Measurements from ENCODE around the gene TRPM5.

The TRPM5 gene

GRCh38 chr11:2406878-2407410, 37.4 kb downstream of the TRPM5 start:
- peaks cover 0 to 31% (median 21%) of the 10 kb centered on the region in 11 experiments; a peak in 14 of 22 replicates for H3K27me3 ChIP-seq

DNA sequence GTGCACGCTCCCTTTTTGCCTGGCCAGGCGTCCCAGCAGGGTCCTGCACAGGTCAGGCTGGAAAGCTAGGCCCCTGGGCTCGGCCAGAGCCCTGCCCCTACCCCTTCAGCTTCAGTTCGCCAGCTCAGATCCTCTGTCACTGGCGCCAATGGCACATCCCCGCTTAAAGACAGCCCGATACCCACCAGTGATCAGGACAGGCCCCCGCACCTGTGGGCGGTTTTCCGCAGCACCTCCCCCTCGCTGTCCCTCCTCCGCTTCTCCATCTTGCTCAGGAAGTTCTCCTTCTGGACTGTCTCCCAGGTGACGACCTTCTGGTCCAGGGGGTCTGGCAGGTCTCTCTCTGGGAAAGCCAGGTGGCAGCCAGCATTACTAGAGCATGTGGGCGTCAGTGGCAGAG, 37.9 kb downstream of the TRPM5 start:
- Histone ChIP-seq H4K20me1 (peaks cover 0 to 37% (median 18%) of the 10 kb centered on the region in 11 experiments; a peak in 10 of 22 replicates), H3K4me3 (no peak overlapping the region), H3K4me2 (no peak overlapping the region), H3K36me3 (peaks cover 21 to 38% (median 30%) of the 10 kb centered on the region in 11 experiments), H3K9ac (0 out of 22 replicates have a peak overlapping the region, but pooled peaks of 1 of the 11 experiments have one; percentile 3), H3K27ac (no peak overlapping the region), H3K9me3 (replicated peaks in 1 of 11) (no peaks in the 10 kb centered on the region), H3K4me1 (peaks cover 22 to 45% (median 34%) of the 10 kb centered on the region in 10 experiments), H3K27me3 (peaks cover 0 to 31% (median 21%) of the 10 kb centered on the region in 11 experiments; a peak in 14 of 22 replicates)
- no peak for TF ChIP-seq Cebpa-rat (IDR thresholded peaks at IDR 0.05)

More at GRCh38 chr11:2406878-2407410, 37.4 kb downstream of the TRPM5 start:
- Histone ChIP-seq H3K9ac (no peak overlapping the region), H3K4me1 (peaks cover 18 to 41% (median 30%) of the 10 kb centered on the region in 10 experiments), H3K36me3 (peaks cover 21 to 34% (median 28%) of the 10 kb centered on the region in 11 experiments), H3K4me2 (no peak overlapping the region), H3K4me3 (no peak overlapping the region), H4K20me1 (peaks cover 0 to 35% (median 14%) of the 10 kb centered on the region in 11 experiments; a peak in 10 of 22 replicates), H3K9me3 (replicated peaks in 1 of 11) (no peaks in the 10 kb centered on the region), H3K27ac (no peak overlapping the region)
- no peak for TF ChIP-seq Cebpa-rat (IDR thresholded peaks at IDR 0.05)

DNA sequence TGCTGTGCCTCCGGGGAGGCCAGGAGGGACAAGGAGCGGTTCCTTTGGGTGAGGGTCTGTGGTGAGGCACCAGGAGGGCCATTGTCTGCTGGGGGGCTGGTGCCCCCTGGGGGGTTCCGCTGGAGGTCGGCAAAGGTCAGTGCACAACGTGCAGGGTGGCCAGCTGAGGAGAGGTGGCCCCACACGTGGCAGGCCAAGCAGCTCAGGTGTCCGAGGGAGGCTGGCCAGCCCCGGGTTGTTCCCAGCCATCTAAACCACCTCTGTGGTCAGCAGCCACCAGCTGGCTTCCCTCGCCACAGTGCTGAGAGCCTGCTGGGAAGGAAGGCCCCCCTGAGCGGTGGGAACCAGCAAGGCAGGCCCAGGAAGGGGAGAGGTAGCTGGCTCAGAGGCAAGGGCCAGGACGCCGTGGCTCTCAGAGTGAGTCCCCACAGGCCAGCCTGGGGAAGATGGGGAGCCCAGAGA, 39.5 kb downstream of the TRPM5 start:
- no peak for TF ChIP-seq Cebpa-rat (IDR thresholded peaks at IDR 0.05)
- Histone ChIP-seq H3K4me1 (peaks cover 17 to 33% (median 24%) of the 10 kb centered on the region in 10 experiments), H3K4me2 (no peak overlapping the region), H3K4me3 (no peak overlapping the region), H3K9me3 (replicated peaks in 1 of 11) (no peaks in the 10 kb centered on the region), H4K20me1 (peaks cover 0 to 39% (median 18%) of the 10 kb centered on the region in 11 experiments; a peak in 10 of 22 replicates), H3K36me3 (peaks cover 21 to 38% (median 30%) of the 10 kb centered on the region in 11 experiments), H3K9ac (peak overlapping the region in 5 of 11 experiments; percentile 1 to 32 (median 15); a peak in 5 of 22 replicates), H3K27me3 (peaks cover 0 to 18% (median 12%) of the 10 kb centered on the region in 11 experiments; a peak in 14 of 22 replicates), H3K27ac (no peak overlapping the region)

DNA sequence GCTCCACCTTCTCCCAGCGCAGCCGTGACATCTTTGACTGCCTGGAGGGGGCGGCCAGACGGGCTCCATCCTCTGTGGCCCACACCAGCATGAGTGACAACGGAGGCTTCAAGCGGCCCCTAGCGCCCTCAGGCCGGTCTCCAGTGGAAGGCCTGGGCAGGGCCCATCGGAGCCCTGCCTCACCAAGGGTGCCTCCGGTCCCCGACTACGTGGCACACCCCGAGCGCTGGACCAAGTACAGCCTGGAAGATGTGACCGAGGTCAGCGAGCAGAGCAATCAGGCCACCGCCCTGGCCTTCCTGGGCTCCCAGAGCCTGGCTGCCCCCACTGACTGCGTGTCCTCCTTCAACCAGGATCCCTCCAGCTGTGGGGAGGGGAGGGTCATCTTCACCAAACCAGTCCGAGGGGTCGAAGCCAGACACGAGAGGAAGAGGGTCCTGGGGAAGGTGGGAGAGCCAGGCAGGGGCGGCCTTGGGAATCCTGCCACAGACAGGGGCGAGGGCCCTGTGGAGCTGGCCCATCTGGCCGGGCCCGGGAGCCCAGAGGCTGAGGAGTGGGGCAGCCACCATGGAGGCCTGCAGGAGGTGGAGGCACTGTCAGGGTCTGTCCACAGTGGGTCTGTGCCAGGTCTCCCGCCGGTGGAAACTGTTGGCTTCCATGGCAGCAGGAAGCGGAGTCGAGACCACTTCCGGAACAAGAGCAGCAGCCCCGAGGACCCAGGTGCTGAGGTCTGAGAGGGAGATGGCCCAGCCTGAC, 41.2 kb downstream of the TRPM5 start:
- Histone ChIP-seq H3K27me3 (peaks cover 0 to under 1% (median 0%) of the 10 kb centered on the region in 11 experiments; a peak in 1 of 22 replicates), H3K36me3 (peaks cover 23 to 51% (median 39%) of the 10 kb centered on the region in 11 experiments), H3K4me1 (peaks cover 24 to 32% (median 30%) of the 10 kb centered on the region in 10 experiments), H4K20me1 (peaks cover 0 to 39% (median 18%) of the 10 kb centered on the region in 11 experiments; a peak in 10 of 22 replicates), H3K9me3 (replicated peaks in 1 of 11) (no peaks in the 10 kb centered on the region), H3K4me2 (no peak overlapping the region), H3K4me3 (0 out of 20 replicates have a peak overlapping the region, but pooled peaks of 1 of the 10 experiments have one; percentile 96), H3K9ac (peak overlapping the region in 5 of 11 experiments; percentile 90 to 99 (median 94); a peak in 6 of 22 replicates), H3K27ac (no peak overlapping the region)
- no peak for TF ChIP-seq Cebpa-rat (IDR thresholded peaks at IDR 0.05)

GRCh38 chr11:2402106-2402505, 42.2 kb downstream of the TRPM5 start:
- H3K4me3 ChIP-seq: peak overlapping the region; percentile 82 to 100 (median 94)
- no peaks in the 10 kb centered on the region for H3K27me3 ChIP-seq
- peak overlapping the region; percentile 90 to 99 (median 93) for H3K9ac ChIP-seq
- H4K20me1 ChIP-seq: peaks cover 0 to 39% (median 18%) of the 10 kb centered on the region in 11 experiments; a peak in 10 of 22 replicates
- H3K36me3 ChIP-seq: peaks cover 32 to 60% (median 44%) of the 10 kb centered on the region in 11 experiments
- peak overlapping the region; percentile 91 to 100 (median 97) for H3K4me2 ChIP-seq
- no peak for TF ChIP-seq Cebpa-rat (IDR thresholded peaks at IDR 0.05)
- peaks cover 24 to 34% (median 30%) of the 10 kb centered on the region in 10 experiments for H3K4me1 ChIP-seq
- peak overlapping the region in 3 of 11 experiments; percentile 88 to 93 (median 92); a peak in 3 of 22 replicates for H3K27ac ChIP-seq
- H3K9me3 ChIP-seq (replicated peaks in 1 of 11): no peaks in the 10 kb centered on the region

- Histone ChIP-seq H3K4me1 (peaks cover 24 to 36% (median 32%) of the 10 kb centered on the region in 10 experiments), H3K4me2 (peak overlapping the region; percentile 91 to 100 (median 97)), H3K27ac (peak overlapping the region; percentile 84 to 97 (median 88)), H4K20me1 (peaks cover 0 to 43% (median 18%) of the 10 kb centered on the region in 11 experiments; a peak in 12 of 22 replicates), H3K9ac (peak overlapping the region; percentile 90 to 99 (median 93)), H3K27me3 (no peaks in the 10 kb centered on the region), H3K9me3 (replicated peaks in 1 of 11) (no peaks in the 10 kb centered on the region), H3K36me3 (peaks cover 38 to 66% (median 50%) of the 10 kb centered on the region in 11 experiments), H3K4me3 (peak overlapping the region; percentile 82 to 100 (median 94))
- no peak for TF ChIP-seq Cebpa-rat (IDR thresholded peaks at IDR 0.05)
These were observed 42.8 kb downstream of the TRPM5 start for GRCh38 chr11:2401436-2401984.

- H3K27me3 ChIP-seq: no peaks in the 10 kb centered on the region
- no peaks in the 10 kb centered on the region for H3K9me3 ChIP-seq (replicated peaks in 1 of 11)
- peak overlapping the region; percentile 82 to 100 (median 94) for H3K4me3 ChIP-seq
- TF ChIP-seq Cebpa-rat (IDR thresholded peaks at IDR 0.05): no peak
- H3K27ac ChIP-seq: peak overlapping the region; percentile 84 to 97 (median 88)
- peak overlapping the region; percentile 91 to 100 (median 97) for H3K4me2 ChIP-seq
- peaks cover 24 to 42% (median 33%) of the 10 kb centered on the region in 10 experiments for H3K4me1 ChIP-seq
- peaks cover 0 to 49% (median 18%) of the 10 kb centered on the region in 11 experiments; a peak in 14 of 22 replicates for H4K20me1 ChIP-seq
- H3K36me3 ChIP-seq: peaks cover 44 to 72% (median 57%) of the 10 kb centered on the region in 11 experiments
- peak overlapping the region; percentile 90 to 99 (median 93) for H3K9ac ChIP-seq
These were observed 43.4 kb downstream of the TRPM5 start for GRCh38 chr11:2400762-2401435.

All from BLaER1 treated with 17β-estradiol and CSF1 and Interleukin-3, amounts not matched to agents 10 nM and 100 nM (cell line).